Calu3 (cell line): ENCODE data around the gene EGR2. TPM values are rescaled to one million over a fixed set of nuclear protein-coding genes. Genes with fewer than 3 reads are reported as not detected.

Experiments
- BruUV-seq: library from RNA; stranded (reverse); fragments of 400-500 nt; replicated peaks from 2 replicates; lab custom pipeline; 2021; lab: Mats Ljungman, UMichigan
- CTCF ChIA-PET: fragments of 300-600 bp; sonication (Branson Sonifier 250); formaldehyde crosslinking; loops from one replicate; lab custom pipeline; 2022; ENCODE audit warnings: antibody characterized with exemption; lab: Charles Lee
- DNase-seq: peaks from one replicate; pipeline ENCODE4 v3.0.0; 2022
- H3K27ac Mint-ChIP-seq: one replicate; pipeline ENCODE4 v1.8.0; 2022; ENCODE audit warnings: mixed read lengths; ENCODE audit not compliant: unreplicated experiment
- H3K27me3 Mint-ChIP-seq: one replicate; pipeline ENCODE4 v1.8.0; 2022; ENCODE audit warnings: mixed read lengths; ENCODE audit not compliant: unreplicated experiment
- H3K36me3 Mint-ChIP-seq: one replicate; pipeline ENCODE4 v1.8.0; 2022; ENCODE audit warnings: mild to moderate bottlenecking, moderate library complexity, mixed read lengths; ENCODE audit not compliant: insufficient read depth, unreplicated experiment
- H3K4me1 Mint-ChIP-seq: one replicate; pipeline ENCODE4 v1.8.0; 2022; ENCODE audit warnings: mild to moderate bottlenecking, low read depth, mixed read lengths; ENCODE audit not compliant: unreplicated experiment
- H3K4me3 Mint-ChIP-seq: one replicate; pipeline ENCODE4 v1.8.0; 2022; ENCODE audit warnings: mild to moderate bottlenecking, low read depth, moderate library complexity, mixed read lengths; ENCODE audit not compliant: unreplicated experiment
- H3K9me3 Mint-ChIP-seq: one replicate; pipeline ENCODE4 v1.8.0; 2022; ENCODE audit warnings: low read depth, mixed read lengths; ENCODE audit not compliant: unreplicated experiment
- CTCF ChIP-seq: fragments of 200-600 bp; IDR thresholded peaks from one replicate; pipeline ENCODE4 v1.8.0; 2022; ENCODE audit warnings: antibody characterized with exemption; ENCODE audit not compliant: unreplicated experiment
- intact Hi-C: fragments of 100-400 bp; cut with micrococcal nuclease; formaldehyde crosslinking; loops from one replicate; pipeline ENCODE4 v1.10.0; 2022; ENCODE audit not compliant: unreplicated experiment
- total RNA-seq: library from RNA; stranded (reverse); gene quantifications from 2 replicates; pipeline ENCODE4 v1.2.3, GENCODE V29; 2022

EGR2 gene
- total RNA-seq, 1 experiment from 2014 or later: 0.68 TPM

GRCh38 chr10:62813981-62814380 lies 2.2 kb downstream of the EGR2 start:
- CTCF ChIA-PET: interaction anchor here (0.6 kb wide), 1 partner anchor 22 kb away, joined by 3 read pairs; no protein-coding TSS in a partner anchor
- H3K4me1 Mint-ChIP-seq: peaks cover 11% of the 10 kb centered on the region
- no TSS peak for BruUV-seq
- TF ChIP-seq CTCF: no peak
- intact Hi-C loops: loop anchor here (10.0 kb wide), 1 partner anchor 559 kb away; no protein-coding TSS in a partner anchor
- H3K27me3 Mint-ChIP-seq: peaks cover 46% of the 10 kb centered on the region
- H3K4me3 Mint-ChIP-seq: peak overlapping the region; percentile 81
- no peak for DNase-seq
- H3K36me3 Mint-ChIP-seq: peaks cover 27% of the 10 kb centered on the region
- H3K9me3 Mint-ChIP-seq: no peaks in the 10 kb centered on the region
- H3K27ac Mint-ChIP-seq: no peak overlapping the region

- peak overlapping the region; percentile 81 for H3K4me3 Mint-ChIP-seq
- H3K4me1 Mint-ChIP-seq: peaks cover 16% of the 10 kb centered on the region
- peaks cover 27% of the 10 kb centered on the region for H3K36me3 Mint-ChIP-seq
- no peak overlapping the region for H3K27ac Mint-ChIP-seq
- H3K27me3 Mint-ChIP-seq: peaks cover 42% of the 10 kb centered on the region
- DNase-seq: no peak
- no peak for TF ChIP-seq CTCF
- no peaks in the 10 kb centered on the region for H3K9me3 Mint-ChIP-seq
- BruUV-seq: no TSS peak
- intact Hi-C loops: loop anchor here (10.0 kb wide), 1 partner anchor 559 kb away; no protein-coding TSS in a partner anchor
- CTCF ChIA-PET: interaction anchor here (0.6 kb wide), 1 partner anchor 21 kb away, joined by 3 read pairs; no protein-coding TSS in a partner anchor
These were observed 2.7 kb downstream of the EGR2 start for GRCh38 chr10:62813453-62813852.

DNA sequence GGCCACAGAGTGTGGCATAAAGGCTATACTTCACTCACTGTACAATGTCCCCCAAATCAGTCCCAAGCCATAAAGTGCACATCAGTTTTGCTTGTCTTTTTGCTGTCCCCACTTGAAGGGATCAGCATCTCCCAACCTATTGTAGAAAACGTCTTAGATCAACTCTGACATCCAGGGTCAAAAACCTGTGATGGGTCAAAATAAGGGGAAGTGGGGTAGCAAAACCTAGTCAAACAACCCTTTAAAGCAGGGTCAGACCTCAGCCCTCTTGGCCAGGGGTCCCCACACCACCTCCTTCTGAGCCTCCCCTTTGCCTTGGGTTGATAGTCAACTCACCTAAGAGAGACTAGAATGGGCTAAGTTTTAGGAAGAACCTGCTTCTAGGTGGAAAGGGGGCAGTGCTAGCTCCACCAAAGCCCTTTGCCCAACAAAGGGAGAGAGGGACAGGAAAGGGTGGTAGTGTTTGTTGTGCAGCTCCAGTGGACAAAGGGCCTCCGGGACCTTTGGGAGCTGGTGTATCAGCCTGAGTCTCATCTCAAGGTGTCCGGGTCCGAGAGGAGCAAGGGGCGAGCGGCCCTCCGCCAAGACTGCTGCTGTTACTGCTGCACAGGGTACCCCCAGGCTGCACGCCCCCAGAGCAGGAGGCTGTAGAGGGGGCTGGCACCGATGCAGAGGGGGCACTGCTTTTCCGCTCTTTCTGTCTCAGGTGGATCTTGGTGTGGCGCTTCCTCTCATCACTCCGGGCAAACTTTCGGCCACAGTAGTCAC lies 3.3 kb downstream of the EGR2 start:
- peaks cover 21% of the 10 kb centered on the region for H3K4me1 Mint-ChIP-seq
- DNase-seq: no peak
- peaks cover 25% of the 10 kb centered on the region for H3K36me3 Mint-ChIP-seq
- no TSS peak for BruUV-seq
- CTCF ChIA-PET: no interaction called here
- intact Hi-C loops: loop anchor here (10.0 kb wide), 1 partner anchor 558 kb away; no protein-coding TSS in a partner anchor
- no peak for TF ChIP-seq CTCF
- no peak overlapping the region for H3K27ac Mint-ChIP-seq
- H3K4me3 Mint-ChIP-seq: no peak overlapping the region
- peaks cover 42% of the 10 kb centered on the region for H3K27me3 Mint-ChIP-seq
- no peaks in the 10 kb centered on the region for H3K9me3 Mint-ChIP-seq

- TF ChIP-seq CTCF: no peak
- H3K4me3 Mint-ChIP-seq: no peak overlapping the region
- H3K36me3 Mint-ChIP-seq: peaks cover 16% of the 10 kb centered on the region
- CTCF ChIA-PET: no interaction called here
- BruUV-seq: no TSS peak
- H3K27me3 Mint-ChIP-seq: peaks cover 38% of the 10 kb centered on the region
- peaks cover 36% of the 10 kb centered on the region for H3K4me1 Mint-ChIP-seq
- intact Hi-C loops: loop anchor here (10.0 kb wide), 1 partner anchor 557 kb away; no protein-coding TSS in a partner anchor
- H3K27ac Mint-ChIP-seq: no peak overlapping the region
- H3K9me3 Mint-ChIP-seq: no peaks in the 10 kb centered on the region
- no peak for DNase-seq
These were observed 4.8 kb downstream of the EGR2 start for GRCh38 chr10:62811159-62811875.
